Neural crest cell (in vitro differentiated cells): ENCODE measurements around the gene OR2T10. TPM values are rescaled to one million over a fixed set of nuclear protein-coding genes. Genes with fewer than 3 reads are reported as not detected.
A peak's percentile ranks its signal among the peaks of the same experiment; 100 is the strongest.

ENCODE experiments used
- DNase-seq: peaks from one replicate; pipeline ENCODE4 v3.0.0; 2021; ENCODE audit warnings: low read depth, mixed read lengths, low spot score
- H3K27ac Mint-ChIP-seq: one replicate; pipeline ENCODE4 v1.8.0; 2021; ENCODE audit warnings: mild to moderate bottlenecking, mixed read lengths; ENCODE audit not compliant: unreplicated experiment
- H3K27me3 Mint-ChIP-seq: 2 replicates; pipeline ENCODE4 v1.8.0; 2021; ENCODE audit warnings: low read depth, mild to moderate bottlenecking, mixed read lengths
- H3K36me3 Mint-ChIP-seq: 2 replicates; pipeline ENCODE4 v1.8.0; 2021; ENCODE audit warnings: low read depth, mild to moderate bottlenecking, mixed read lengths
- H3K4me1 Mint-ChIP-seq: 2 replicates; pipeline ENCODE4 v1.8.0; 2021; ENCODE audit warnings: mixed read lengths
- H3K4me3 Mint-ChIP-seq: one replicate; pipeline ENCODE4 v1.8.0; 2021; ENCODE audit warnings: mild to moderate bottlenecking, mixed read lengths
- H3K9me3 Mint-ChIP-seq: 2 replicates; pipeline ENCODE4 v1.8.0; 2021; ENCODE audit warnings: mixed read lengths
- total RNA-seq: library from RNA; stranded (reverse); gene quantifications from 2 replicates; pipeline ENCODE4 v1.2.1, GENCODE V29; 2021
- TF ChIP-seq, protein P1 (sequence below): fragments of 200-600 bp; sonication (generic); conservative IDR thresholded peaks from 2 replicates; pipeline ENCODE4 v1.5.0; 2021; ENCODE audit warnings: antibody characterized with exemption, mild to moderate bottlenecking

Gene OR2T10
- total RNA-seq, 1 donor from 2014 or later: not detected

DNA sequence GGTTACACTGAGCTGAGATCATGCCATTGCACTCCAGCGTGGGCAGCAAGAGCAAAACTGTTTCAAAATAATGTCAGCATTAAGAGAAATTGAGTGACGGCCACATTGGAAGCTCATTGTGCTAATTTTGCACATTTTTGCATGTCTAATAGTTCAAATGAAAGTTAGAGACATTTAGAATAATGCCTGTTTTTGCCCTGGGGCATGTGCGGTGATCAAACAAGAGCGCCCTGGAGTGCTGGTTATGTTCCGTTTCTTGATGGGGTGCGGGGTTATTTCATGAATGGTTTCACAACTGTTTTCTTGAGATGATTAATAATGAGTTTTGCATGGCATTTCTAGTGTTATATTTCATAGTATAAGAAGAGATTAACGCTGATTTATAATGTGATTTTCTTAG lies 24.3 kb upstream of the OR2T10 start:
- no peak for DNase-seq
- Mint-ChIP-seq H3K9me3 (peaks cover 22% of the 10 kb centered on the region), H3K4me1 (no peaks in the 10 kb centered on the region), H3K27me3 (no peaks in the 10 kb centered on the region), H3K36me3 (no peaks in the 10 kb centered on the region), H3K4me3 (no peak overlapping the region), H3K27ac (no peak overlapping the region)
- TF ChIP-seq, protein P1, sequence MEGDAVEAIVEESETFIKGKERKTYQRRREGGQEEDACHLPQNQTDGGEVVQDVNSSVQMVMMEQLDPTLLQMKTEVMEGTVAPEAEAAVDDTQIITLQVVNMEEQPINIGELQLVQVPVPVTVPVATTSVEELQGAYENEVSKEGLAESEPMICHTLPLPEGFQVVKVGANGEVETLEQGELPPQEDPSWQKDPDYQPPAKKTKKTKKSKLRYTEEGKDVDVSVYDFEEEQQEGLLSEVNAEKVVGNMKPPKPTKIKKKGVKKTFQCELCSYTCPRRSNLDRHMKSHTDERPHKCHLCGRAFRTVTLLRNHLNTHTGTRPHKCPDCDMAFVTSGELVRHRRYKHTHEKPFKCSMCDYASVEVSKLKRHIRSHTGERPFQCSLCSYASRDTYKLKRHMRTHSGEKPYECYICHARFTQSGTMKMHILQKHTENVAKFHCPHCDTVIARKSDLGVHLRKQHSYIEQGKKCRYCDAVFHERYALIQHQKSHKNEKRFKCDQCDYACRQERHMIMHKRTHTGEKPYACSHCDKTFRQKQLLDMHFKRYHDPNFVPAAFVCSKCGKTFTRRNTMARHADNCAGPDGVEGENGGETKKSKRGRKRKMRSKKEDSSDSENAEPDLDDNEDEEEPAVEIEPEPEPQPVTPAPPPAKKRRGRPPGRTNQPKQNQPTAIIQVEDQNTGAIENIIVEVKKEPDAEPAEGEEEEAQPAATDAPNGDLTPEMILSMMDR: no peak

DNA sequence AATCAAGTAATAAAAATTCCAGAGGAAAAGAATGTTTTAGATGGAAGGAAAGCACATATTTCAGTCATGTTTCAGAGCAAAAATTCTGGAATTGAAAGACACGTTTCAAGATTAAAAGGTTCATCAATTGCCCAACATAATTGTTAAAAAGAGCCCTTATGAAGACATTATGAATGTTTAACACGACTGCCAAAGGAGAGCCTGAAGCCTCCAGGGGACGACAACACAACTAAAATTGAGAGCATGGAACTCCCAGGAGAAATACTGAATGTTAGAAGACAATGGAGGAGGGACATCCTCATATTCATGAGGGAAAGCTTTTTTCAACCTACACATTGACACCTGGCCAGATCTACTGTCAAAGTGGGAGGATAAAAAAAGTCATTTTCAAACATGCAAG lies 21.4 kb upstream of the OR2T10 start:
- Mint-ChIP-seq H3K4me3 (no peak overlapping the region), H3K4me1 (no peaks in the 10 kb centered on the region), H3K27me3 (no peaks in the 10 kb centered on the region), H3K36me3 (no peaks in the 10 kb centered on the region), H3K9me3 (peaks cover 38% of the 10 kb centered on the region), H3K27ac (no peak overlapping the region)
- no peak for DNase-seq
- TF ChIP-seq, protein P1: peak; percentile 42

DNA sequence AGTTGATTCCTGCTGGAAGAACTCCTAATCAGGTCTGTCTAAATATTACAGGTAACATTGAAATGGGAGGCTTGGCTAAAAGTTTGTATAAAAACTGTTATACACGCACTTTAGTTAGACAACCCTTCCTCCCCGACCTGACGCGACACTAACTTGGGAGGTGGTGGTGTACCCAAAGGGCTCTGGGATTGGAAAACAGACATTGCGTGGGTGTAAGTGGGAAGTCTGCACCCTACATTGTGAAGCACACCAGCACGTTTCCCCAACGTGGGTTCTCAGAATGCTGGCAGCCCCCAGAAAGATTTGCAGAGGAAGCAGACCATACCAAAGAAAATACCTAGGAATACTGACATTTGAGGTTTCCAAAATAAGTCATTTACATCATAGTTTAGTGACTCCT lies 20.6 kb upstream of the OR2T10 start:
- Mint-ChIP-seq H3K27me3 (no peaks in the 10 kb centered on the region), H3K27ac (no peak overlapping the region), H3K9me3 (peaks cover 38% of the 10 kb centered on the region), H3K36me3 (no peaks in the 10 kb centered on the region), H3K4me3 (no peak overlapping the region), H3K4me1 (no peaks in the 10 kb centered on the region)
- TF ChIP-seq, protein P1: no peak
- no peak for DNase-seq

DNA sequence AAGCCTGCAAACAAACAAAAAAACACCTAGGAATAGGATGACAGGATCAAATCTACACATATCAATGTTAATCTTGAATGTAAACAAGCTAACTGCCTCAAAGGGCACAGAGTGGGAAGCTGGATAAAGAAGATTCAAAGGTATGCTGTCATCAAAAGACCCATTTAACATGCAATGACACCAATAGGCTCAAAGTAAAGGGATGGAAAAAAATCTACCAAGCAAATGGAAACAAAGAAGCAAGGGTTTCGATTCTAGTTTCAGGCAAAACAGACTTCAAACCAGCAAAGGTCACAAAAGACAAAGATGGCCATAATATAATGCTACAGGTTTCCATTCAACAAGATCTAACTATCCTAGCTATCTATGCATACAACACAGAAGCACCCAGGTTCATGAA lies 16.2 kb upstream of the OR2T10 start:
- peaks cover 29% of the 10 kb centered on the region for H3K9me3 Mint-ChIP-seq

DNA sequence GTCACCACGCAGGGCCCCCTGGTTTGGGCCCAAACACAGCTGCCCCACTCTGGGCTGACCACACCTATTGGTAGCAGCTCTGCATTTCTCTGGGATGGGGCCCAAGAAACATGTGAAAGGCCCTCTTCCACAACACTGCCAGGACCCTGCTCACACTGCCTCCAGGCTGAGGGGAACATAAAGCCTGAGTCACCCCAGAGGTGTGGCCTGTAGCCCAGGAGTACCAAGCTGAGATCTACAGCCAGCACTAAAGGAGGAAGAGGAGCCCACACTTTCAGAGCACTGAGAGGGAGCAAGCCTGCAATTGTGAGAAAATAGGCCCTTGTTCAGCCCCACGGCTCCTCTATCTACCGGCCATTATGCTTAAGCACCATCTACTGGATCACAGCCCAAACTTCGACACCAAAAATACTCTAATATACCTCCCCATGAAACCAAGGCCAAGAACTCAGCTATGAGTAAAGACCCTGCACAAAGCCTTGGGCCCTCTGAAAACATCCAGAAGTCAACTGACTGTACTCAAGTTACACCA lies 14.4 kb upstream of the OR2T10 start:
- peaks cover 11% of the 10 kb centered on the region for H3K36me3 Mint-ChIP-seq
- H3K27me3 Mint-ChIP-seq: no peaks in the 10 kb centered on the region

More for the DNA sequence above, 16.2 kb upstream of the OR2T10 start:
- Mint-ChIP-seq H3K27me3 (no peaks in the 10 kb centered on the region), H3K36me3 (peaks cover 8% of the 10 kb centered on the region), H3K4me1 (no peaks in the 10 kb centered on the region), H3K27ac (no peak overlapping the region), H3K4me3 (no peak overlapping the region)
- TF ChIP-seq, protein P1: no peak
- no peak for DNase-seq

More for the DNA sequence above, 14.4 kb upstream of the OR2T10 start:
- H3K27ac Mint-ChIP-seq: no peak overlapping the region
- no peak overlapping the region for H3K4me3 Mint-ChIP-seq
- no peaks in the 10 kb centered on the region for H3K4me1 Mint-ChIP-seq
- TF ChIP-seq, protein P1: no peak
- H3K9me3 Mint-ChIP-seq: peaks cover 25% of the 10 kb centered on the region
- DNase-seq: no peak
